Prostate gland (tissue), 2 donors: ENCODE measurements around the gene TMX2. TPM values are rescaled to one million over a fixed set of nuclear protein-coding genes. Genes with fewer than 3 reads are reported as not detected.
"Not testable (repeated sequence)": the region's sequence is repeated elsewhere in the genome, so short reads cannot be mapped to it uniquely, and the experiment has no call there.

ENCODE experiments used
- DNase-seq: peaks from one replicate; pipeline ENCODE4 v3.0.0-alpha.2; 2019; ENCODE audit warnings: low spot score
- H3K27ac ChIP-seq, 2 donors: fragments of 200-600 bp; sonication (generic); 2 replicates each; pipeline ENCODE4 v1.5.1; 2017 to 2019
- H3K27me3 ChIP-seq: fragments of 200-600 bp; sonication (generic); replicated peaks from 2 replicates; pipeline ENCODE4 v1.5.1; 2019; ENCODE audit not compliant: insufficient read depth
- H3K36me3 ChIP-seq, 2 donors: fragments of 200-600 bp; sonication (generic); 1 replicate in 1 of 2; 2 replicates in 1 of 2; pipeline versions ENCODE4 v1.5.1 to v1.8.1; 2017 to 2019
- H3K4me1 ChIP-seq: fragments of 200-600 bp; sonication (generic); replicated peaks from 2 replicates; pipeline ENCODE4 v1.5.1; 2019
- H3K4me3 ChIP-seq, 2 donors: fragments of 200-600 bp; sonication (generic); 2 replicates each; pipeline ENCODE4 v1.5.1; 2017 to 2019
- H3K9me3 ChIP-seq: fragments of 200-600 bp; sonication (generic); 2 replicates; pipeline ENCODE4 v1.5.1; 2017
- CTCF ChIP-seq, 4 experiments: fragments of 200-600 bp in 2 of 4; fragments of 450-650 bp in 2 of 4; sonication (generic) in 2 of 4; IDR thresholded peaks; 1 replicate in 3 of 4; 2 replicates in 1 of 4; pipeline ENCODE4 v1.5.1; 2016 to 2019; ENCODE audit warnings: antibody characterized with exemption in 4 of 4, mild to moderate bottlenecking in 2 of 4, moderate library complexity in 2 of 4
- POLR2A ChIP-seq: fragments of 450-650 bp; IDR thresholded peaks from one replicate; pipeline ENCODE4 v1.6.1; 2016; ENCODE audit warnings: antibody characterized with exemption, mild to moderate bottlenecking
- POLR2AphosphoS5 ChIP-seq: sonication (generic); formaldehyde crosslinking; IDR thresholded peaks from one replicate; pipeline ENCODE4 v1.6.1; 2017; ENCODE audit warnings: antibody characterized with exemption
- WGBS: methylation state at CpG from one replicate; pipeline ENCODE4 v1.1.5; 2018; 5-methylcytosine and 5-hydroxymethylcytosine counted together
- intact Hi-C: fragments of 100-400 bp; cut with DNase I; formaldehyde crosslinking; loops from one replicate; pipeline ENCODE4 v1.14.2; 2022
- total RNA-seq, 2 donors: library from RNA; depleted of rRNA; stranded (reverse); fragments of >200 nt; gene quantifications; one replicate each; pipeline ENCODE4 v1.1.0, GENCODE V29; 2016

The TMX2 gene
- total RNA-seq, 2 donors from 2014 or later: 80.8 to 84.4 TPM

- no peak for DNase-seq
- TF ChIP-seq POLR2AphosphoS5 (no peak), POLR2A (no peak), CTCF (IDR thresholded peaks at IDR 0.05) (no peak)
- no peak overlapping the region for H3K27ac ChIP-seq
- no peaks in the 10 kb centered on the region for H3K4me1 ChIP-seq
- WGBS: 83% methylated on average over 10 of the region's 10 CpGs
- H3K9me3 ChIP-seq: no peaks in the 10 kb centered on the region
- peaks cover 11 to 37% of the 10 kb centered on the region in 2 donors for H3K36me3 ChIP-seq
- no peaks in the 10 kb centered on the region for H3K27me3 ChIP-seq
- intact Hi-C loops: no loop called here
- H3K4me3 ChIP-seq: no peak overlapping the region
Observed at GRCh38 chr11:57699813-57700212, 12.6 kb upstream of the TMX2 start.

GRCh38 chr11:57700425-57700824 lies 12.0 kb upstream of the TMX2 start:
- Histone ChIP-seq H3K27ac (no peak overlapping the region), H3K4me3 (no peak overlapping the region), H3K27me3 (no peaks in the 10 kb centered on the region), H3K4me1 (no peaks in the 10 kb centered on the region), H3K36me3 (peaks cover 12 to 35% of the 10 kb centered on the region in 2 donors), H3K9me3 (no peaks in the 10 kb centered on the region)
- DNase-seq: no peak
- TF ChIP-seq POLR2AphosphoS5 (no peak), POLR2A (no peak), CTCF (IDR thresholded peaks at IDR 0.05) (no peak)
- 67% methylated on average over 3 of the region's 3 CpGs for WGBS
- intact Hi-C loops: no loop called here

GRCh38 chr11:57703341-57703740 lies 9.1 kb upstream of the TMX2 start:
- Histone ChIP-seq H3K36me3 (peaks cover 5 to 18% of the 10 kb centered on the region in 2 donors), H3K27me3 (no peaks in the 10 kb centered on the region), H3K4me3 (no peak overlapping the region), H3K9me3 (no peaks in the 10 kb centered on the region), H3K27ac (no peak overlapping the region), H3K4me1 (no peaks in the 10 kb centered on the region)
- WGBS: 95% methylated on average over 4 of the region's 4 CpGs
- intact Hi-C loops: no loop called here
- no peak for TF ChIP-seq POLR2A
- no peak for TF ChIP-seq POLR2AphosphoS5
- TF ChIP-seq CTCF (IDR thresholded peaks at IDR 0.05): no peak
- no peak for DNase-seq

GRCh38 chr11:57704932-57705331 lies 7.5 kb upstream of the TMX2 start:
- Histone ChIP-seq H3K9me3 (no peaks in the 10 kb centered on the region), H3K4me1 (no peaks in the 10 kb centered on the region), H3K4me3 (no peak overlapping the region), H3K27ac (no peak overlapping the region), H3K36me3 (peaks cover 2% of the 10 kb centered on the region in 2 donors), H3K27me3 (no peaks in the 10 kb centered on the region)
- no peak for DNase-seq
- TF ChIP-seq POLR2AphosphoS5 (no peak), POLR2A (no peak), CTCF (IDR thresholded peaks at IDR 0.05) (no peak)
- intact Hi-C loops: no loop called here
- 90% methylated on average over 6 of the region's 6 CpGs for WGBS

GRCh38 chr11:57705432-57705831 lies 7.0 kb upstream of the TMX2 start:
- H3K9me3 ChIP-seq: not testable (repeated sequence)

More at GRCh38 chr11:57705432-57705831, 7.0 kb upstream of the TMX2 start:
- 91% methylated on average over 8 of the region's 8 CpGs for WGBS
- H3K4me1 ChIP-seq, H3K36me3 ChIP-seq, H3K4me3 ChIP-seq, H3K27ac ChIP-seq, intact Hi-C loops, H3K27me3 ChIP-seq, DNase-seq: not testable (repeated sequence)
